Loucy (cell line): ENCODE measurements around the gene TSTD2.

Experiments
- H2AFZ ChIP-seq: fragments of 200-600 bp; sonication (generic); 2 replicates; pipeline ENCODE4 v1.6.0; 2016; ENCODE audit warnings: antibody characterized with exemption, mild to moderate bottlenecking, low read length, moderate library complexity
- H3F3A ChIP-seq: fragments of 200-600 bp; 2 replicates; pipeline ENCODE4 v1.6.0; 2016; ENCODE audit warnings: antibody characterized with exemption, low read depth, mild to moderate bottlenecking
- H3K27me3 ChIP-seq: fragments of 200-600 bp; sonication (generic); 2 replicates; pipeline ENCODE4 v1.6.1; 2014; ENCODE audit warnings: low read length, mild to moderate bottlenecking; ENCODE audit not compliant: insufficient read depth, poor library complexity, severe bottlenecking
- H3K36me3 ChIP-seq: fragments of 200-600 bp; sonication (generic); 2 replicates; pipeline ENCODE4 v1.6.1; 2016; ENCODE audit warnings: low read length; ENCODE audit not compliant: insufficient read depth
- H3K4me1 ChIP-seq: fragments of 200-600 bp; sonication (generic); 2 replicates; pipeline ENCODE4 v1.5.1; 2014; ENCODE audit warnings: low read length, mild to moderate bottlenecking; ENCODE audit not compliant: insufficient read depth, poor library complexity, severe bottlenecking
- H3K4me2 ChIP-seq: fragments of 200-600 bp; sonication (generic); 2 replicates; pipeline ENCODE4 v1.6.0; 2014; ENCODE audit warnings: antibody characterized with exemption, low read length, low read depth, mild to moderate bottlenecking; ENCODE audit not compliant: poor library complexity, severe bottlenecking
- H3K4me3 ChIP-seq: fragments of 200-600 bp; sonication (generic); 2 replicates; pipeline ENCODE4 v1.5.1; 2014; ENCODE audit warnings: low read length, mild to moderate bottlenecking, mixed read lengths; ENCODE audit not compliant: poor library complexity, severe bottlenecking
- H3K79me2 ChIP-seq: fragments of 200-600 bp; sonication (generic); 2 replicates; pipeline ENCODE4 v1.6.1; 2014; ENCODE audit warnings: low read length; ENCODE audit not compliant: insufficient read depth
- H3K9ac ChIP-seq: fragments of 200-600 bp; sonication (generic); 2 replicates; pipeline ENCODE4 v1.6.0; 2014; ENCODE audit warnings: mild to moderate bottlenecking, low read depth, low read length, moderate library complexity; ENCODE audit not compliant: poor library complexity, severe bottlenecking
- H3K9me2 ChIP-seq: fragments of 200-600 bp; sonication (generic); replicated peaks from 2 replicates; pipeline ENCODE4 v1.6.1; 2016; ENCODE audit warnings: low read depth, low read length, mixed read lengths
- H3K9me3 ChIP-seq: fragments of 200-600 bp; sonication (generic); 2 replicates; pipeline ENCODE4 v1.6.1; 2014; ENCODE audit warnings: mild to moderate bottlenecking, antibody characterized with exemption, low read length, low read depth; ENCODE audit not compliant: insufficient read depth
- H4K20me1 ChIP-seq: fragments of 200-600 bp; sonication (generic); 2 replicates; pipeline ENCODE4 v1.6.0; 2014; ENCODE audit warnings: antibody characterized with exemption, low read length, mild to moderate bottlenecking; ENCODE audit not compliant: insufficient read depth, poor library complexity, severe bottlenecking
- CTCF ChIP-seq: fragments of 200-600 bp; sonication (generic); conservative IDR thresholded peaks from 2 replicates; pipeline ENCODE4 v1.5.1; 2014; ENCODE audit warnings: mild to moderate bottlenecking, antibody characterized with exemption, low read length
- EZH2phosphoT487 ChIP-seq: fragments of 200-600 bp; IDR thresholded peaks from 2 replicates; pipeline ENCODE4 v1.6.1; 2018; ENCODE audit warnings: antibody characterized with exemption, mild to moderate bottlenecking, moderate library complexity, borderline replicate concordance

TSTD2 gene

GRCh38 chr9:97557606-97558095 is 75.5 kb downstream of the TSTD2 start:
- Histone ChIP-seq H3F3A (no peaks in the 10 kb centered on the region), H3K27me3 (no peaks in the 10 kb centered on the region), H4K20me1 (no peaks in the 10 kb centered on the region), H3K9ac (no peak overlapping the region), H3K4me2 (no peak overlapping the region), H3K4me3 (no peak overlapping the region), H3K79me2 (no peaks in the 10 kb centered on the region), H2AFZ (no peak overlapping the region), H3K36me3 (no peaks in the 10 kb centered on the region), H3K4me1 (no peaks in the 10 kb centered on the region), H3K9me2 (no peaks in the 10 kb centered on the region), H3K9me3 (no peaks in the 10 kb centered on the region)
- TF ChIP-seq CTCF, result no peak
- no peak for TF ChIP-seq EZH2phosphoT487

- no peak overlapping the region for H3K4me2 ChIP-seq
- H3K4me1 ChIP-seq, result no peaks in the 10 kb centered on the region
- no peaks in the 10 kb centered on the region for H3K79me2 ChIP-seq
- no peaks in the 10 kb centered on the region for H3K27me3 ChIP-seq
- H3K4me3 ChIP-seq, result no peak overlapping the region
- no peak for TF ChIP-seq CTCF
- no peak for TF ChIP-seq EZH2phosphoT487
- no peak overlapping the region for H3K9ac ChIP-seq
- no peaks in the 10 kb centered on the region for H3K9me3 ChIP-seq
- no peak overlapping the region for H2AFZ ChIP-seq
- no peaks in the 10 kb centered on the region for H3K36me3 ChIP-seq
- H3K9me2 ChIP-seq, result no peaks in the 10 kb centered on the region
- no peaks in the 10 kb centered on the region for H3F3A ChIP-seq
- H4K20me1 ChIP-seq, result no peaks in the 10 kb centered on the region
Measured at GRCh38 chr9:97556721-97557605, 76.2 kb downstream of the TSTD2 start.

- H3F3A ChIP-seq, result no peaks in the 10 kb centered on the region
- H3K9me3 ChIP-seq, result no peaks in the 10 kb centered on the region
- no peaks in the 10 kb centered on the region for H3K79me2 ChIP-seq
- no peak for TF ChIP-seq CTCF
- TF ChIP-seq EZH2phosphoT487, result no peak
- H2AFZ ChIP-seq, result no peak overlapping the region
- no peak overlapping the region for H3K4me2 ChIP-seq
- no peak overlapping the region for H3K4me3 ChIP-seq
- no peaks in the 10 kb centered on the region for H3K36me3 ChIP-seq
- no peaks in the 10 kb centered on the region for H4K20me1 ChIP-seq
- H3K9ac ChIP-seq, result no peak overlapping the region
- no peaks in the 10 kb centered on the region for H3K9me2 ChIP-seq
- no peaks in the 10 kb centered on the region for H3K27me3 ChIP-seq
- no peaks in the 10 kb centered on the region for H3K4me1 ChIP-seq
Measured at GRCh38 chr9:97556036-97556720, 77.0 kb downstream of the TSTD2 start.
